MG63 (cell line): ENCODE results near the gene SRP72. TPM values are rescaled to one million over a fixed set of nuclear protein-coding genes. Genes with fewer than 3 reads are reported as not detected.
"Not testable (repeated sequence)": the region's sequence is repeated elsewhere in the genome, so short reads cannot be mapped to it uniquely, and the experiment has no call there.

Experiments
- DNase-seq: peaks from one replicate; pipeline ENCODE4 v3.0.0-alpha.2; 2020
- H3K27me3 ChIP-seq: fragments of 250-450 bp; sonication (Bioruptor Pico); 2 replicates; pipeline ENCODE4 v1.5.1; 2020; ENCODE audit warnings: mild to moderate bottlenecking, moderate library complexity
- H3K36me3 ChIP-seq: fragments of 250-450 bp; sonication (Bioruptor Pico); 2 replicates; pipeline ENCODE4 v1.5.1; 2020; ENCODE audit warnings: mild to moderate bottlenecking, moderate library complexity
- H3K4me3 ChIP-seq: fragments of 250-450 bp; sonication (Bioruptor Pico); 2 replicates; pipeline ENCODE4 v1.5.1; 2020; ENCODE audit warnings: mild to moderate bottlenecking, moderate library complexity
- H3K9me3 ChIP-seq: fragments of 250-450 bp; sonication (Bioruptor Pico); 2 replicates; pipeline ENCODE4 v1.5.1; 2020; ENCODE audit warnings: mild to moderate bottlenecking, moderate library complexity
- total RNA-seq: library from RNA; depleted of rRNA; stranded (reverse); fragments of >200 nt; shearing (Covaris generic); gene quantifications from 2 replicates; pipeline ENCODE4 v1.2.3, GENCODE V29; 2014; ENCODE audit warnings: low replicate concordance

SRP72 gene
- total RNA-seq, 1 experiment from 2014 or later = 36.1 TPM

GRCh38 chr4:56450342-56450741 is 17.1 kb upstream of the SRP72 start:
- H3K4me3 ChIP-seq = no peak overlapping the region
- H3K9me3 ChIP-seq = no peaks in the 10 kb centered on the region
- no peaks in the 10 kb centered on the region for H3K27me3 ChIP-seq
- no peak for DNase-seq
- peaks cover 71% of the 10 kb centered on the region for H3K36me3 ChIP-seq

- Histone ChIP-seq H3K9me3 (no peaks in the 10 kb centered on the region), H3K4me3 (no peak overlapping the region), H3K36me3 (peaks cover 49% of the 10 kb centered on the region), H3K27me3 (no peaks in the 10 kb centered on the region)
- DNase-seq = no peak
These were observed 7.3 kb upstream of the SRP72 start for GRCh38 chr4:56460085-56460484.

- Histone ChIP-seq H3K4me3 (no peak overlapping the region), H3K9me3 (no peaks in the 10 kb centered on the region), H3K27me3 (no peaks in the 10 kb centered on the region), H3K36me3 (peaks cover 39% of the 10 kb centered on the region)
- no peak for DNase-seq
These were observed 5.3 kb upstream of the SRP72 start for GRCh38 chr4:56462157-56462556.

- Histone ChIP-seq H3K4me3 (no peak overlapping the region), H3K9me3 (no peaks in the 10 kb centered on the region), H3K36me3 (peaks cover 33% of the 10 kb centered on the region), H3K27me3 (no peaks in the 10 kb centered on the region)
- DNase-seq = no peak
These were observed 3.7 kb upstream of the SRP72 start for GRCh38 chr4:56463711-56464110.

GRCh38 chr4:56464581-56464980 is 2.8 kb upstream of the SRP72 start:
- Histone ChIP-seq H3K4me3 (no peak overlapping the region), H3K9me3 (no peaks in the 10 kb centered on the region), H3K36me3 (peaks cover 25% of the 10 kb centered on the region), H3K27me3 (no peaks in the 10 kb centered on the region)
- DNase-seq = no peak

- H3K9me3 ChIP-seq = no peaks in the 10 kb centered on the region
- DNase-seq = peak; percentile 38
- H3K27me3 ChIP-seq = no peaks in the 10 kb centered on the region
- peaks cover 19% of the 10 kb centered on the region for H3K36me3 ChIP-seq
- peak overlapping the region; percentile 75 for H3K4me3 ChIP-seq
These were observed 1.7 kb upstream of the SRP72 start for GRCh38 chr4:56465599-56466295.

GRCh38 chr4:56466296-56466761 is 1.1 kb upstream of the SRP72 start:
- Histone ChIP-seq H3K4me3 (peak overlapping the region; percentile 75), H3K36me3 (peaks cover 19% of the 10 kb centered on the region)

GRCh38 chr4:56466910-56467283 is 520 bp upstream of the SRP72 start:
- Histone ChIP-seq H3K36me3 (peaks cover 22% of the 10 kb centered on the region), H3K9me3 (no peaks in the 10 kb centered on the region), H3K4me3 (peak overlapping the region; percentile 75), H3K27me3 (no peaks in the 10 kb centered on the region)
- DNase-seq = no peak

More at GRCh38 chr4:56466296-56466761, 1.1 kb upstream of the SRP72 start:
- H3K9me3 ChIP-seq, H3K27me3 ChIP-seq: not testable (repeated sequence)
- peak; percentile 51 for DNase-seq

GRCh38 chr4:56468097-56468422 is 643 bp downstream of the SRP72 start:
- H3K36me3 ChIP-seq = peaks cover 21% of the 10 kb centered on the region

GRCh38 chr4:56469489-56470210 is 2.2 kb downstream of the SRP72 start:
- H3K36me3 ChIP-seq = peaks cover 24% of the 10 kb centered on the region
- H3K9me3 ChIP-seq = no peaks in the 10 kb centered on the region
- H3K27me3 ChIP-seq = no peaks in the 10 kb centered on the region
- DNase-seq = no peak
- H3K4me3 ChIP-seq = peak overlapping the region; percentile 75

More at GRCh38 chr4:56468097-56468422, 643 bp downstream of the SRP72 start:
- H3K4me3 ChIP-seq = peak overlapping the region; percentile 75
- H3K27me3 ChIP-seq = no peaks in the 10 kb centered on the region
- H3K9me3 ChIP-seq = no peaks in the 10 kb centered on the region
- peak; percentile 27 for DNase-seq

- Histone ChIP-seq H3K4me3 (no peak overlapping the region), H3K27me3 (no peaks in the 10 kb centered on the region), H3K36me3 (peaks cover 44% of the 10 kb centered on the region), H3K9me3 (no peaks in the 10 kb centered on the region)
- no peak for DNase-seq
These were observed 8.5 kb downstream of the SRP72 start for GRCh38 chr4:56475917-56476316.

- DNase-seq = no peak
- Histone ChIP-seq H3K27me3 (no peaks in the 10 kb centered on the region), H3K4me3 (no peak overlapping the region), H3K36me3 (peaks cover 32% of the 10 kb centered on the region), H3K9me3 (no peaks in the 10 kb centered on the region)
These were observed 9.8 kb downstream of the SRP72 start for GRCh38 chr4:56477192-56477702.

- Histone ChIP-seq H3K27me3 (no peaks in the 10 kb centered on the region), H3K4me3 (no peak overlapping the region), H3K36me3 (peaks cover 29% of the 10 kb centered on the region), H3K9me3 (no peaks in the 10 kb centered on the region)
- no peak for DNase-seq
These were observed 13.3 kb downstream of the SRP72 start for GRCh38 chr4:56480691-56481090.

- no peak for DNase-seq
- Histone ChIP-seq H3K27me3 (no peaks in the 10 kb centered on the region), H3K4me3 (no peak overlapping the region), H3K36me3 (peaks cover 55% of the 10 kb centered on the region), H3K9me3 (no peaks in the 10 kb centered on the region)
These were observed 28.8 kb downstream of the SRP72 start for GRCh38 chr4:56496241-56496640.

- Histone ChIP-seq H3K4me3 (peak within 1 kb of the TSS; percentile 38), H3K36me3 (peaks cover 9% of the 10 kb centered on the region; the same call in 1 of the 2 replicates), H3K9me3 (no peaks in the 10 kb centered on the region), H3K27me3 (no peaks in the 10 kb centered on the region)
- DNase-seq = peak; percentile 38
These were observed 38.1 kb downstream of the SRP72 start, which contains the start of gene ARL9 for GRCh38 chr4:56505269-56506130. Gene ARL9, plus strand, starts transcription at chr4:56505791. Its CDS starts 72 bp downstream, at chr4:56505863.

- no peak overlapping the region for H3K4me3 ChIP-seq
- no peaks in the 10 kb centered on the region for H3K27me3 ChIP-seq
- no peaks in the 10 kb centered on the region for H3K9me3 ChIP-seq
- H3K36me3 ChIP-seq = no peaks in the 10 kb centered on the region
- DNase-seq = no peak
These were observed 43.7 kb downstream of the SRP72 start for GRCh38 chr4:56511098-56511497.

GRCh38 chr4:56512166-56512565 is 44.7 kb downstream of the SRP72 start:
- Histone ChIP-seq H3K9me3 (no peaks in the 10 kb centered on the region), H3K27me3 (no peaks in the 10 kb centered on the region), H3K36me3 (no peaks in the 10 kb centered on the region), H3K4me3 (no peak overlapping the region)
- no peak for DNase-seq
